WTC11 (cell line): ENCODE measurements around the gene MAP1S. TPM values are rescaled to one million over a fixed set of nuclear protein-coding genes. Genes with fewer than 3 reads are reported as not detected.

Experiments
- ATAC-seq: fragments of 200-7000 bp; cut with Tn5 transposase; 2 replicates; pipeline ENCODE4 v1.10.0; 2021; ENCODE audit warnings: mild to moderate bottlenecking, moderate library complexity
- CTCF ChIA-PET: fragments of 300-600 bp; sonication (Branson Sonifier 250); formaldehyde crosslinking; loops from one replicate; lab custom pipeline; 2021; ENCODE audit warnings: antibody characterized with exemption; lab: Charles Lee
- POLR2A ChIA-PET: fragments of 350-600 bp; sonication (Branson Sonifier 250); formaldehyde crosslinking; loops from one replicate; lab custom pipeline; 2021; ENCODE audit warnings: antibody characterized with exemption; lab: Charles Lee
- DNase-seq: peaks from one replicate; pipeline ENCODE4 v3.0.0; 2021; ENCODE audit warnings: low spot score
- H3K27ac Mint-ChIP-seq: 2 replicates; pipeline ENCODE4 v1.8.0; 2021; ENCODE audit warnings: mixed read lengths
- H3K27me3 Mint-ChIP-seq: 2 replicates; pipeline ENCODE4 v1.8.0; 2021; ENCODE audit warnings: low read depth, mild to moderate bottlenecking, moderate library complexity, mixed read lengths
- H3K36me3 Mint-ChIP-seq: 2 replicates; pipeline ENCODE4 v1.8.0; 2021; ENCODE audit warnings: mixed read lengths
- H3K4me1 Mint-ChIP-seq: 2 replicates; pipeline ENCODE4 v1.8.0; 2022; ENCODE audit warnings: mixed read lengths
- H3K4me3 Mint-ChIP-seq: 2 replicates; pipeline ENCODE4 v1.8.0; 2021; ENCODE audit warnings: mild to moderate bottlenecking, moderate library complexity, mixed read lengths
- H3K9me3 Mint-ChIP-seq: 2 replicates; pipeline ENCODE4 v1.8.0; 2021; ENCODE audit warnings: mixed read lengths
- CREB1 ChIP-seq: sonication (generic); formaldehyde crosslinking; IDR thresholded peaks from 2 replicates; pipeline ENCODE4 v1.8.0; 2023; ENCODE audit warnings: mild to moderate bottlenecking, missing genetic modification reagents
- ESRRA ChIP-seq: sonication (generic); formaldehyde crosslinking; IDR thresholded peaks from 2 replicates; pipeline ENCODE4 v1.8.1; 2022; ENCODE audit warnings: mild to moderate bottlenecking, missing genetic modification reagents, borderline replicate concordance
- GRHL2 ChIP-seq: fragments of 250-450 bp; sonication (Bioruptor Pico); IDR thresholded peaks from 2 replicates; pipeline ENCODE4 v1.8.0; 2022; ENCODE audit warnings: mild to moderate bottlenecking, moderate library complexity; ENCODE audit not compliant: insufficient replicate concordance, severe bottlenecking
- GTF2I ChIP-seq: fragments of 250-450 bp; sonication (Bioruptor Pico); conservative IDR thresholded peaks from 2 replicates; pipeline ENCODE4 v1.4.0; 2021; ENCODE audit warnings: mild to moderate bottlenecking
- JUN ChIP-seq: sonication (generic); formaldehyde crosslinking; IDR thresholded peaks from 2 replicates; pipeline ENCODE4 v1.8.0; 2023; ENCODE audit warnings: mild to moderate bottlenecking, missing genetic modification reagents
- MXD4 ChIP-seq: fragments of 250-450 bp; sonication (Bioruptor Pico); IDR thresholded peaks from 2 replicates; pipeline ENCODE4 v1.8.0; 2021; ENCODE audit warnings: mild to moderate bottlenecking, moderate library complexity, borderline replicate concordance
- NR1H2 ChIP-seq: sonication (generic); formaldehyde crosslinking; IDR thresholded peaks from 2 replicates; pipeline ENCODE4 v1.9.0; 2021; ENCODE audit warnings: mild to moderate bottlenecking, moderate library complexity, missing genetic modification reagents
- NR3C1 ChIP-seq: sonication (generic); formaldehyde crosslinking; conservative IDR thresholded peaks from 2 replicates; pipeline ENCODE4 v1.8.1; 2023; ENCODE audit warnings: low read depth, mild to moderate bottlenecking, missing genetic modification reagents
- RELA ChIP-seq: sonication (generic); formaldehyde crosslinking; IDR thresholded peaks from 2 replicates; pipeline ENCODE4 v1.8.1; 2022; ENCODE audit warnings: missing genetic modification reagents, mild to moderate bottlenecking, borderline replicate concordance
- ZNF121 ChIP-seq: sonication (generic); formaldehyde crosslinking; IDR thresholded peaks from 2 replicates; pipeline ENCODE4 v1.8.0; 2023; ENCODE audit warnings: missing genetic modification reagents
- ZNF263 ChIP-seq: sonication (generic); formaldehyde crosslinking; IDR thresholded peaks from 2 replicates; pipeline ENCODE4 v1.8.1; 2022; ENCODE audit warnings: low read depth, mild to moderate bottlenecking, moderate library complexity, missing genetic modification reagents
- ZNF416 ChIP-seq: fragments of 250-450 bp; sonication (Bioruptor Pico); IDR thresholded peaks from 2 replicates; pipeline ENCODE4 v1.9.0; 2021; ENCODE audit warnings: mild to moderate bottlenecking, inconsistent platforms
- total RNA-seq: library from RNA; stranded (reverse); gene quantifications from 3 replicates; pipeline ENCODE4 v1.2.3, GENCODE V29; 2021
- TF ChIP-seq, protein P1 (sequence below): sonication (generic); formaldehyde crosslinking; IDR thresholded peaks from 2 replicates; pipeline ENCODE4 v1.8.0; 2023; ENCODE audit warnings: missing genetic modification reagents
- TF ChIP-seq, protein P2 (sequence below): sonication (generic); formaldehyde crosslinking; IDR thresholded peaks from 2 replicates; pipeline ENCODE4 v1.8.0; 2022; ENCODE audit warnings: mild to moderate bottlenecking, missing genetic modification reagents
- TF ChIP-seq, protein P3 (sequence below): fragments of 250-450 bp; sonication (Bioruptor Pico); IDR thresholded peaks from 2 replicates; pipeline ENCODE4 v1.8.0; 2021; ENCODE audit warnings: mild to moderate bottlenecking
- TF ChIP-seq, protein P4 (sequence below): sonication (generic); formaldehyde crosslinking; IDR thresholded peaks from 2 replicates; pipeline ENCODE4 v1.8.0; 2023; ENCODE audit warnings: mild to moderate bottlenecking, missing genetic modification reagents
- TF ChIP-seq, protein P5 (sequence below): fragments of 200-600 bp; IDR thresholded peaks from 2 replicates; pipeline ENCODE4 v1.8.0; 2022; ENCODE audit warnings: antibody characterized with exemption
- TF ChIP-seq, protein P6 (sequence below): sonication (generic); formaldehyde crosslinking; IDR thresholded peaks from 2 replicates; pipeline ENCODE4 v1.8.1; 2023; ENCODE audit warnings: mild to moderate bottlenecking, missing genetic modification reagents, moderate library complexity
- TF ChIP-seq, protein P7 (sequence below): fragments of 250-450 bp; sonication (Bioruptor Pico); IDR thresholded peaks from 2 replicates; pipeline ENCODE4 v1.9.0; 2021; ENCODE audit warnings: moderate library complexity, mild to moderate bottlenecking, inconsistent platforms, borderline replicate concordance

Gene MAP1S
- total RNA-seq, 1 experiment from 2014 or later = 120 TPM

DNA sequence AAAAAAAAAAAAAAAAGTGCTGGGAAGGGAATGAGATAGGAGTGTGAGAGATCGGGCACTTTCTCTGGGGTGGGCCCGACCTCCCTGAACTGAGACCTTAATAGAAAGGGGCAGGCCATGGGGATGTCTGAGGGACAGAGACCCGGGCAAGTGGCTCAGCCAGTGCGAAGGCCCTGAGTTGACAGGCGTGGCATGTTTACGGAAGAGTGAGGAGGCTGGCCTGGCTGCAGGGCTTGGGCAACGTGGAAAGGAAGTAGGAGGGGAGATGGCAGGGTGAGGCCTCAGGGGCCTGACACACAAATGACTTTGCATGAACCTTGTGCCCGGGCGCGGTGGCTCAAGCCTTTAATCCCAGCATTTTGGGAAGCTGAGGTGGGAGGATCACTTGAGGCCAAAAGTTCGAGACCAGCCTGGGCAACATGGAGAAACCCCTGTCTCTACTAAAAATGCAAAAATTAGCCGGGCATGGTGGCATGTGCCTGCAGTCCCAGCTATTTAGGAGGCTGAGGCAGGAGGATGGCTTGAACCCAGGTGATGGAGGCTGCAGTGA lies 45.9 kb downstream of the MAP1S start:
- H3K36me3 Mint-ChIP-seq = peaks cover 3% of the 10 kb centered on the region; the same call in 1 of the 2 replicates
- H3K27ac Mint-ChIP-seq = 0 out of 2 replicates have a peak overlapping the region, but pooled peaks have one; percentile 53
- ATAC-seq (no peak), DNase-seq (no peak)
- no peaks in the 10 kb centered on the region for H3K9me3 Mint-ChIP-seq
- TF ChIP-seq NR3C1 (no peak), CREB1 (no peak), GRHL2 (CRISPR knock-in tag) (no peak), MXD4 (CRISPR knock-in tag) (no peak), ESRRA (no peak), GTF2I (no peak)
- TF ChIP-seq, protein P1, sequence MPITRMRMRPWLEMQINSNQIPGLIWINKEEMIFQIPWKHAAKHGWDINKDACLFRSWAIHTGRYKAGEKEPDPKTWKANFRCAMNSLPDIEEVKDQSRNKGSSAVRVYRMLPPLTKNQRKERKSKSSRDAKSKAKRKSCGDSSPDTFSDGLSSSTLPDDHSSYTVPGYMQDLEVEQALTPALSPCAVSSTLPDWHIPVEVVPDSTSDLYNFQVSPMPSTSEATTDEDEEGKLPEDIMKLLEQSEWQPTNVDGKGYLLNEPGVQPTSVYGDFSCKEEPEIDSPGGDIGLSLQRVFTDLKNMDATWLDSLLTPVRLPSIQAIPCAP (CRISPR knock-in tag) = no peak
- TF ChIP-seq, protein P2, sequence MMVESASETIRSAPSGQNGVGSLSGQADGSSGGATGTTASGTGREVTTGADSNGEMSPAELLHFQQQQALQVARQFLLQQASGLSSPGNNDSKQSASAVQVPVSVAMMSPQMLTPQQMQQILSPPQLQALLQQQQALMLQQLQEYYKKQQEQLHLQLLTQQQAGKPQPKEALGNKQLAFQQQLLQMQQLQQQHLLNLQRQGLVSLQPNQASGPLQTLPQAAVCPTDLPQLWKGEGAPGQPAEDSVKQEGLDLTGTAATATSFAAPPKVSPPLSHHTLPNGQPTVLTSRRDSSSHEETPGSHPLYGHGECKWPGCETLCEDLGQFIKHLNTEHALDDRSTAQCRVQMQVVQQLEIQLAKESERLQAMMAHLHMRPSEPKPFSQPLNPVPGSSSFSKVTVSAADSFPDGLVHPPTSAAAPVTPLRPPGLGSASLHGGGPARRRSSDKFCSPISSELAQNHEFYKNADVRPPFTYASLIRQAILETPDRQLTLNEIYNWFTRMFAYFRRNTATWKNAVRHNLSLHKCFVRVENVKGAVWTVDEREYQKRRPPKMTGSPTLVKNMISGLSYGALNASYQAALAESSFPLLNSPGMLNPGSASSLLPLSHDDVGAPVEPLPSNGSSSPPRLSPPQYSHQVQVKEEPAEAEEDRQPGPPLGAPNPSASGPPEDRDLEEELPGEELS (CRISPR knock-in tag) = no peak
- TF ChIP-seq, protein P3, sequence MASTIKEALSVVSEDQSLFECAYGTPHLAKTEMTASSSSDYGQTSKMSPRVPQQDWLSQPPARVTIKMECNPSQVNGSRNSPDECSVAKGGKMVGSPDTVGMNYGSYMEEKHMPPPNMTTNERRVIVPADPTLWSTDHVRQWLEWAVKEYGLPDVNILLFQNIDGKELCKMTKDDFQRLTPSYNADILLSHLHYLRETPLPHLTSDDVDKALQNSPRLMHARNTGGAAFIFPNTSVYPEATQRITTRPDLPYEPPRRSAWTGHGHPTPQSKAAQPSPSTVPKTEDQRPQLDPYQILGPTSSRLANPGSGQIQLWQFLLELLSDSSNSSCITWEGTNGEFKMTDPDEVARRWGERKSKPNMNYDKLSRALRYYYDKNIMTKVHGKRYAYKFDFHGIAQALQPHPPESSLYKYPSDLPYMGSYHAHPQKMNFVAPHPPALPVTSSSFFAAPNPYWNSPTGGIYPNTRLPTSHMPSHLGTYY (CRISPR knock-in tag) = no peak
- TF ChIP-seq, protein P4, sequence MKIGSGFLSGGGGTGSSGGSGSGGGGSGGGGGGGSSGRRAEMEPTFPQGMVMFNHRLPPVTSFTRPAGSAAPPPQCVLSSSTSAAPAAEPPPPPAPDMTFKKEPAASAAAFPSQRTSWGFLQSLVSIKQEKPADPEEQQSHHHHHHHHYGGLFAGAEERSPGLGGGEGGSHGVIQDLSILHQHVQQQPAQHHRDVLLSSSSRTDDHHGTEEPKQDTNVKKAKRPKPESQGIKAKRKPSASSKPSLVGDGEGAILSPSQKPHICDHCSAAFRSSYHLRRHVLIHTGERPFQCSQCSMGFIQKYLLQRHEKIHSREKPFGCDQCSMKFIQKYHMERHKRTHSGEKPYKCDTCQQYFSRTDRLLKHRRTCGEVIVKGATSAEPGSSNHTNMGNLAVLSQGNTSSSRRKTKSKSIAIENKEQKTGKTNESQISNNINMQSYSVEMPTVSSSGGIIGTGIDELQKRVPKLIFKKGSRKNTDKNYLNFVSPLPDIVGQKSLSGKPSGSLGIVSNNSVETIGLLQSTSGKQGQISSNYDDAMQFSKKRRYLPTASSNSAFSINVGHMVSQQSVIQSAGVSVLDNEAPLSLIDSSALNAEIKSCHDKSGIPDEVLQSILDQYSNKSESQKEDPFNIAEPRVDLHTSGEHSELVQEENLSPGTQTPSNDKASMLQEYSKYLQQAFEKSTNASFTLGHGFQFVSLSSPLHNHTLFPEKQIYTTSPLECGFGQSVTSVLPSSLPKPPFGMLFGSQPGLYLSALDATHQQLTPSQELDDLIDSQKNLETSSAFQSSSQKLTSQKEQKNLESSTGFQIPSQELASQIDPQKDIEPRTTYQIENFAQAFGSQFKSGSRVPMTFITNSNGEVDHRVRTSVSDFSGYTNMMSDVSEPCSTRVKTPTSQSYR (CRISPR knock-in tag) = no peak
- H3K4me1 Mint-ChIP-seq = peaks cover 8% of the 10 kb centered on the region
- H3K4me3 Mint-ChIP-seq = no peak overlapping the region
- ChIA-PET CTCF (interaction anchor here (0.7 kb wide), 2 partner anchors 40 to 269 kb away, joined by 4 read pairs; no protein-coding TSS in a partner anchor), POLR2A (no interaction called here)
- no peaks in the 10 kb centered on the region for H3K27me3 Mint-ChIP-seq

DNA sequence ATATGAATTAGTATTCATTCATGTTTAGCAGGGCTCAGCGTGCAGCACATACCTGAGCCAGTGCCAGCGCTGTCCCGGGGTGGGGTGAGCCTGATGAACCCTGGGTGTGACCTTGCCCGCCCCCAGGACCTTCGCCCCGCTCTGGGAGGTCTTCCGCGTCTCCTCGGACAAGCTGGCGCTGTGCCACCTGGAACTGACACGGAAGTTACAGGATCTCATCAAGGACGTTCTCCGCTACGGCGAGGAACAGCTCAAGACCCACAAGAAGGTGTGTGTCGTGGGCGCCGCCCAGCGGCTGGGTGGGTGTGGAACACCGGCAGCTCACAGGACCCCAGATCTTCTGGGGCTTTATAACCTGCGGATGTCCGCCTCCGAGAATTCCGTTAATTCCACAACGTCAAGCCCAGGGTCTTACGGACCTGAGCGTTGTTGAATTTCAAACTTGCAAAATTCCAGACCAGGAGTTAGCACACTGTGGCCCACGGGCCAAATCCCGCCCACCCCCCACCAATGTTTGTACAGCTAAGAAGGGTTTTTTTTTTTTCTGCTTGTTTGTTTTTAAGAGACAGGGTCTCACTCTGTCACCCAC lies 47.4 kb downstream of the MAP1S start:
- Mint-ChIP-seq H3K9me3 (no peaks in the 10 kb centered on the region), H3K27ac (no peak overlapping the region), H3K36me3 (peaks cover 3% of the 10 kb centered on the region; the same call in 1 of the 2 replicates), H3K4me1 (peaks cover 12% of the 10 kb centered on the region), H3K4me3 (peak overlapping the region; percentile 41), H3K27me3 (no peaks in the 10 kb centered on the region)
- DNase-seq (peak; percentile 94), ATAC-seq (peak; percentile 79)
- ChIA-PET POLR2A (interaction anchor here (0.6 to 1.4 kb wide), 3 partner anchors 11 to 332 kb away, joined by 3 to 5 read pairs (median 3); no protein-coding TSS in a partner anchor), CTCF (interaction anchor here (0.5 to 2.2 kb wide), 64 partner anchors 9 to 325 kb away, joined by 3 to 48 read pairs (median 6); partner anchors contain the start of genes B3GNT3, CCDC124, MAP1S and RPL18A)
- no peak for TF ChIP-seq ZNF121 (CRISPR knock-in tag)
- no peak for TF ChIP-seq ZNF263
- TF ChIP-seq, protein P5, sequence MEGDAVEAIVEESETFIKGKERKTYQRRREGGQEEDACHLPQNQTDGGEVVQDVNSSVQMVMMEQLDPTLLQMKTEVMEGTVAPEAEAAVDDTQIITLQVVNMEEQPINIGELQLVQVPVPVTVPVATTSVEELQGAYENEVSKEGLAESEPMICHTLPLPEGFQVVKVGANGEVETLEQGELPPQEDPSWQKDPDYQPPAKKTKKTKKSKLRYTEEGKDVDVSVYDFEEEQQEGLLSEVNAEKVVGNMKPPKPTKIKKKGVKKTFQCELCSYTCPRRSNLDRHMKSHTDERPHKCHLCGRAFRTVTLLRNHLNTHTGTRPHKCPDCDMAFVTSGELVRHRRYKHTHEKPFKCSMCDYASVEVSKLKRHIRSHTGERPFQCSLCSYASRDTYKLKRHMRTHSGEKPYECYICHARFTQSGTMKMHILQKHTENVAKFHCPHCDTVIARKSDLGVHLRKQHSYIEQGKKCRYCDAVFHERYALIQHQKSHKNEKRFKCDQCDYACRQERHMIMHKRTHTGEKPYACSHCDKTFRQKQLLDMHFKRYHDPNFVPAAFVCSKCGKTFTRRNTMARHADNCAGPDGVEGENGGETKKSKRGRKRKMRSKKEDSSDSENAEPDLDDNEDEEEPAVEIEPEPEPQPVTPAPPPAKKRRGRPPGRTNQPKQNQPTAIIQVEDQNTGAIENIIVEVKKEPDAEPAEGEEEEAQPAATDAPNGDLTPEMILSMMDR = peak; percentile 59; the same call in 1 of the 2 replicates
- TF ChIP-seq RELA (CRISPR knock-in tag) = no peak
- TF ChIP-seq JUN (CRISPR knock-in tag) = no peak
- TF ChIP-seq, protein P6, sequence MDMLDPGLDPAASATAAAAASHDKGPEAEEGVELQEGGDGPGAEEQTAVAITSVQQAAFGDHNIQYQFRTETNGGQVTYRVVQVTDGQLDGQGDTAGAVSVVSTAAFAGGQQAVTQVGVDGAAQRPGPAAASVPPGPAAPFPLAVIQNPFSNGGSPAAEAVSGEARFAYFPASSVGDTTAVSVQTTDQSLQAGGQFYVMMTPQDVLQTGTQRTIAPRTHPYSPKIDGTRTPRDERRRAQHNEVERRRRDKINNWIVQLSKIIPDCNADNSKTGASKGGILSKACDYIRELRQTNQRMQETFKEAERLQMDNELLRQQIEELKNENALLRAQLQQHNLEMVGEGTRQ (CRISPR knock-in tag) = no peak
- TF ChIP-seq, protein P3 (CRISPR knock-in tag) = no peak
- TF ChIP-seq NR1H2 (CRISPR knock-in tag) = no peak
- TF ChIP-seq ZNF416 (CRISPR knock-in tag) = no peak
- TF ChIP-seq, protein P7, sequence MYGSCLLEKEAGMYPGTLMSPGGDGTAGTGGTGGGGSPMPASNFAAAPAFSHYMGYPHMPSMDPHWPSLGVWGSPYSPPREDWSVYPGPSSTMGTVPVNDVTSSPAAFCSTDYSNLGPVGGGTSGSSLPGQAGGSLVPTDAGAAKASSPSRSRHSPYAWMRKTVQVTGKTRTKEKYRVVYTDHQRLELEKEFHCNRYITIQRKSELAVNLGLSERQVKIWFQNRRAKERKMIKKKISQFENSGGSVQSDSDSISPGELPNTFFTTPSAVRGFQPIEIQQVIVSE (CRISPR knock-in tag) = no peak
